GM19467 (cell line): ENCODE measurements around the gene FOXK1.

Source experiments
- ATAC-seq: cut with Tn5 transposase; IDR thresholded peaks from one replicate; pipeline ENCODE4 v1.9.1; 2021; ENCODE audit warnings: mild to moderate bottlenecking, moderate library complexity; ENCODE audit not compliant: unreplicated experiment

The FOXK1 gene

GRCh38 chr7:4720225-4720624 lies 38.1 kb downstream of the FOXK1 start:
- no peak for ATAC-seq

GRCh38 chr7:4722308-4722707 lies 40.2 kb downstream of the FOXK1 start:
- no peak for ATAC-seq

- ATAC-seq, result no peak
These were observed 41.0 kb downstream of the FOXK1 start for GRCh38 chr7:4722960-4723630.

- peak; percentile 6 for ATAC-seq
These were observed 42.5 kb downstream of the FOXK1 start for GRCh38 chr7:4724648-4725013.

- ATAC-seq, result peak; percentile 72
These were observed 43.1 kb downstream of the FOXK1 start for GRCh38 chr7:4725014-4725849.

- no peak for ATAC-seq
These were observed 43.9 kb downstream of the FOXK1 start for GRCh38 chr7:4725850-4726450.

GRCh38 chr7:4726566-4726965 lies 44.5 kb downstream of the FOXK1 start:
- no peak for ATAC-seq

GRCh38 chr7:4727914-4728705 lies 46.0 kb downstream of the FOXK1 start:
- no peak for ATAC-seq

GRCh38 chr7:4729266-4729665 lies 47.2 kb downstream of the FOXK1 start:
- ATAC-seq, result no peak

- ATAC-seq, result no peak
These were observed 48.2 kb downstream of the FOXK1 start for GRCh38 chr7:4730276-4730675.

GRCh38 chr7:4730971-4731370 lies 48.9 kb downstream of the FOXK1 start:
- ATAC-seq, result no peak

- ATAC-seq, result no peak
These were observed 49.7 kb downstream of the FOXK1 start for GRCh38 chr7:4731803-4732202.

- no peak for ATAC-seq
These were observed 51.9 kb downstream of the FOXK1 start for GRCh38 chr7:4733936-4734528.

- no peak for ATAC-seq
These were observed 52.7 kb downstream of the FOXK1 start for GRCh38 chr7:4734587-4735345.

GRCh38 chr7:4737300-4737699 lies 55.2 kb downstream of the FOXK1 start:
- ATAC-seq, result no peak

- ATAC-seq, result no peak
These were observed 56.8 kb downstream of the FOXK1 start for GRCh38 chr7:4738711-4739527.

GRCh38 chr7:4739528-4739992 lies 57.5 kb downstream of the FOXK1 start:
- ATAC-seq, result no peak

GRCh38 chr7:4740796-4741195 lies 58.7 kb downstream of the FOXK1 start:
- no peak for ATAC-seq

GRCh38 chr7:4742051-4742573 lies 60.0 kb downstream of the FOXK1 start:
- no peak for ATAC-seq
